DOHH2 (cell line): Measurements from ENCODE around the gene NME4.

Source experiments
- CTCF ChIP-seq: fragments of 200-600 bp; sonication (generic); IDR thresholded peaks from one replicate; pipeline ENCODE4 v1.5.1; 2014; ENCODE audit warnings: antibody characterized with exemption, mild to moderate bottlenecking, low read depth, low read length; ENCODE audit not compliant: poor library complexity, severe bottlenecking
- EZH2phosphoT487 ChIP-seq: fragments of 200-600 bp; sonication (generic); IDR thresholded peaks from 2 replicates; pipeline ENCODE4 v1.6.1; 2017; ENCODE audit warnings: borderline replicate concordance, mild to moderate bottlenecking, antibody characterized with exemption, low read length, moderate library complexity, mixed read lengths

DNA sequence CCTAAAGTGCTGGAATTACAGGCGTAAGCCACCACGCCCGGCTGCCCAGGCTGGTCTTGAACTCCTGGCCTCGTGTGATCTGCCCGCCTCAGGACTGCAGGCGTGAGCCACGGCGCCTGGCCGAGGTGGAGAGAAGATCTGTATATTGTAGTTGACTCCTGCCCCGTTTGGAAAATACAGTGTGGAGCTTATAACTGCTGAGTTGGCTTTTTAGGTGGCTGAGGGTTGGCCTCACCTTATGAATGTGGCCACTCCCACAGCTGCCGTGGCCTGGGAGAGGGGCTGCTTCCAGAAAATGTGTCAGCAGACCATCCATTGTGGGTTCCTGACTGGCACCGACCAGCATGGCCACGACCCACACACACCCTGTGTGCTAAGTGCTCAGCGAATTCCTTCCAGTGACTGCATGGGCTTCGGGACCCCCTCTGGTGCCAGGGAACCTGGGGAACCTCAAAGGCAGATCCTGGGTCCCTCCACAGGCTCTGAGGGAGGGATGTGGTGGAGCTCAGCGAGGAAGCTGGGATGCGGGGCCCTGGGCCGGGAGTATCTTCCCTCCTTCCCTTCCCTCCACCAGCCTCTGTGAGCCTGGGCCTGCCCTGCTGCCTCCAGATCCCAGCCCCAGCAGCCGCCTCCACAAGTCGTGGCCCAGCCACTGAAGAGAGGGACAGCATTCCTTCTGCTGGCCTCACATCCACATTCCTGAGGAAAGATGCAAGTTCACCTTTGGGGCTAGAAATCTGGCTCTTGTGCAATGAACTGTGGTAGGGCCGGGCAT is 17.6 kb downstream of the NME4 start:
- TF ChIP-seq CTCF (no peak), EZH2phosphoT487 (no peak)
